Psoas muscle (tissue), 8 donors: Measurements from ENCODE around the gene PTPRQ. TPM values are rescaled to one million over a fixed set of nuclear protein-coding genes. Genes with fewer than 3 reads are reported as not detected.

ENCODE experiments used
- ATAC-seq, 4 donors: fragments of 200-7000 bp; cut with Tn5 transposase; one replicate each; pipeline ENCODE4 v1.9.1; 2020; ENCODE audit warnings: moderate library complexity in 3 of 4, mild to moderate bottlenecking in 2 of 4
- DNase-seq, 2 donors: peaks; one replicate each; pipeline ENCODE4 v3.0.0-alpha.2; 2020
- H3K27ac ChIP-seq: fragments of 200-600 bp; one replicate; pipeline ENCODE4 v1.8.0; 2022
- H3K27me3 ChIP-seq, 3 donors: fragments of 200-600 bp in 1 of 3; one replicate each; pipeline versions ENCODE4 v1.6.1 to v1.8.0; 2013 to 2022; ENCODE audit warnings: low read length in 2 of 3, mild to moderate bottlenecking in 2 of 3, moderate library complexity in 1 of 3; ENCODE audit not compliant: insufficient read depth in 3 of 3
- H3K36me3 ChIP-seq, 2 donors: fragments of 200-600 bp in 1 of 2; one replicate each; pipeline versions ENCODE4 v1.6.1 to v1.8.0; 2013 to 2022; ENCODE audit warnings: low read depth in 1 of 2, mild to moderate bottlenecking in 1 of 2, moderate library complexity in 1 of 2; ENCODE audit not compliant: insufficient read depth in 1 of 2
- H3K4me1 ChIP-seq: fragments of 200-600 bp; one replicate; pipeline ENCODE4 v1.8.0; 2022
- H3K4me3 ChIP-seq: fragments of 200-600 bp; one replicate; pipeline ENCODE4 v1.8.0; 2022; ENCODE audit warnings: mild to moderate bottlenecking
- H3K9me3 ChIP-seq: fragments of 200-600 bp; one replicate; pipeline ENCODE4 v1.8.0; 2022
- CTCF ChIP-seq: fragments of 200-600 bp; IDR thresholded peaks from one replicate; pipeline ENCODE4 v1.8.0; 2022; ENCODE audit warnings: antibody characterized with exemption
- WGBS, 3 donors: extraction: QIAGEN DNeasy Blood & Tissue Kit; methylation state at CpG; one replicate each; pipeline versions ENCODE4 v1.1.6 to v1.1.7; 2013; 5-methylcytosine and 5-hydroxymethylcytosine counted together
- intact Hi-C, 2 donors: fragments of 100-400 bp; cut with DNase I; formaldehyde crosslinking; loops; one replicate each; pipeline versions ENCODE4 v1.11.0 to v1.14.2; 2022
- polyA plus RNA-seq, 3 donors: library from polyadenylated mRNA; stranded (reverse); fragments of 200-250 nt; gene quantifications; one replicate each; pipeline ENCODE4 v1.2.3, GENCODE V29; 2013
- total RNA-seq, 4 donors: library from RNA; stranded (reverse); fragmentation: NEBNext Ultra II Directional in 2 of 4; extraction: Animal tissue kit (Norgen Biotek cat#: 25700) in 2 of 4; gene quantifications; one replicate each; pipeline versions ENCODE4 v1.2.1 to v1.2.4, GENCODE V29; 2021 to 2023
- donor health status: healthy with polysubstance abuse.
- donor health status: DM: no; HTN: no; CAD: no; lungs with moderate emphysema.
- donor health status: Bipolar disorder and iron deficiency.
- donor health status: healthy.
- donor health status: DM: yes; HTN: yes; CAD: no.
- donor health status: DM: no; HTN: no; CAD: no.
- donor health status: DM: no; HTN: no; CAD: no.
- donor health status: DM: yes; HTN: yes; CAD: no.

PTPRQ gene
- total and polyA plus RNA-seq, 7 donors = 0.04 to 1.8 (median 0.91) TPM

- 53 to 70% (median 54%) methylated on average over 10 of the region's 10 CpGs for WGBS, 3 donors
- no peak for TF ChIP-seq CTCF
- H3K27me3 ChIP-seq = no peaks in the 10 kb centered on the region
- H3K36me3 ChIP-seq = no peaks in the 10 kb centered on the region
- DNase-seq (no peak), ATAC-seq (no peak)
- peaks cover 15% of the 10 kb centered on the region for H3K4me1 ChIP-seq
- H3K4me3 ChIP-seq = peak overlapping the region; percentile 2
- intact Hi-C loops = loop anchor here (2.0 to 5.0 kb wide), 3 partner anchors 37 to 243 kb away; no protein-coding TSS in a partner anchor
- no peak overlapping the region for H3K27ac ChIP-seq
- H3K9me3 ChIP-seq = no peaks in the 10 kb centered on the region
These were observed 271.7 kb downstream of the PTPRQ start for GRCh38 chr12:80715713-80716249.

GRCh38 chr12:80716696-80717469 lies 272.8 kb downstream of the PTPRQ start, which contains the start of gene MYF5:
MYF5 (plus strand) TSS chr12:80716912; CDS start chr12:80717064, 152 bp downstream.
- H3K27me3 ChIP-seq = no peaks in the 10 kb centered on the region
- no peaks in the 10 kb centered on the region for H3K9me3 ChIP-seq
- no peaks in the 10 kb centered on the region for H3K36me3 ChIP-seq
- H3K4me3 ChIP-seq = peak within 1 kb of the TSS; percentile 26
- peaks cover 15% of the 10 kb centered on the region for H3K4me1 ChIP-seq
- TF ChIP-seq CTCF = no peak
- DNase-seq (peak in 1 of 2 donors; percentile 44), ATAC-seq (peak in 1 of 4 donors; percentile 17)
- WGBS, 3 donors = 35 to 46% (median 37%) methylated on average over 44 to 45 of the region's 45 CpGs
- intact Hi-C loops = loop anchor here in 1 of 2 donors (5.0 kb wide), 2 partner anchors 35 to 245 kb away; no protein-coding TSS in a partner anchor
- no peak within 1 kb of the TSS for H3K27ac ChIP-seq

GRCh38 chr12:80717856-80718255 lies 273.8 kb downstream of the PTPRQ start:
- ATAC-seq (no peak), DNase-seq (no peak)
- WGBS, 3 donors = 59 to 61% (median 60%) methylated on average over 4 of the region's 4 CpGs
- intact Hi-C loops = loop anchor here in 1 of 2 donors (5.0 kb wide), 2 partner anchors 34 to 246 kb away; no protein-coding TSS in a partner anchor
- Histone ChIP-seq H3K36me3 (no peaks in the 10 kb centered on the region), H3K27me3 (no peaks in the 10 kb centered on the region), H3K27ac (no peak overlapping the region), H3K4me1 (peaks cover 8% of the 10 kb centered on the region), H3K4me3 (peak overlapping the region; percentile 26), H3K9me3 (no peaks in the 10 kb centered on the region)
- TF ChIP-seq CTCF = no peak

- Histone ChIP-seq H3K4me1 (no peaks in the 10 kb centered on the region), H3K27me3 (no peaks in the 10 kb centered on the region), H3K27ac (no peak overlapping the region), H3K9me3 (no peaks in the 10 kb centered on the region), H3K4me3 (no peak overlapping the region), H3K36me3 (no peaks in the 10 kb centered on the region)
- TF ChIP-seq CTCF = no peak
- intact Hi-C loops = no loop called here
- WGBS, 3 donors = 57 to 76% (median 59%) methylated on average over 1 of the region's 1 CpG
- ATAC-seq (no peak), DNase-seq (no peak)
These were observed 276.5 kb downstream of the PTPRQ start for GRCh38 chr12:80720516-80720915.
